GM19467 (cell line): ENCODE data around the gene HOXD8.

Experiments used
- ATAC-seq: cut with Tn5 transposase; IDR thresholded peaks from one replicate; pipeline ENCODE4 v1.9.1; 2021; ENCODE audit warnings: mild to moderate bottlenecking, moderate library complexity; ENCODE audit not compliant: unreplicated experiment

Gene HOXD8

GRCh38 chr2:176145085-176145969, 15.8 kb downstream of the HOXD8 start:
- no peak for ATAC-seq

GRCh38 chr2:176146101-176146500, 16.6 kb downstream of the HOXD8 start:
- ATAC-seq = no peak

- ATAC-seq = no peak
Measured at GRCh38 chr2:176146645-176147044, 17.1 kb downstream of the HOXD8 start.

- ATAC-seq = no peak
Measured at GRCh38 chr2:176147210-176147799, 17.8 kb downstream of the HOXD8 start.

- no peak for ATAC-seq
Measured at GRCh38 chr2:176147800-176148496, 18.4 kb downstream of the HOXD8 start.

- ATAC-seq = no peak
Measured at GRCh38 chr2:176148751-176149421, 19.4 kb downstream of the HOXD8 start.

GRCh38 chr2:176149481-176149938, 20.0 kb downstream of the HOXD8 start:
- ATAC-seq = no peak

- ATAC-seq = no peak
Measured at GRCh38 chr2:176149939-176150583, 20.6 kb downstream of the HOXD8 start.

GRCh38 chr2:176150584-176151441, 21.3 kb downstream of the HOXD8 start:
- no peak for ATAC-seq

- ATAC-seq = no peak
Measured at GRCh38 chr2:176151442-176152287, 22.2 kb downstream of the HOXD8 start, which contains the start of gene HOXD4. HOXD4 (plus strand) TSS chr2:176151550; CDS start chr2:176151634, 84 bp downstream.

GRCh38 chr2:176152350-176153181, 23.1 kb downstream of the HOXD8 start:
- ATAC-seq = no peak

- no peak for ATAC-seq
Measured at GRCh38 chr2:176154576-176155252, 25.2 kb downstream of the HOXD8 start.

- ATAC-seq = no peak
Measured at GRCh38 chr2:176155356-176156044, 26.0 kb downstream of the HOXD8 start.

- no peak for ATAC-seq
Measured at GRCh38 chr2:176156301-176156806, 26.8 kb downstream of the HOXD8 start.

- no peak for ATAC-seq
Measured at GRCh38 chr2:176156807-176157498, 27.4 kb downstream of the HOXD8 start, which contains the start of gene HOXD3. HOXD3 (plus strand) TSS chr2:176157307; CDS start chr2:176169115, 11,808 bp downstream.
